ENCODE measurements around the gene AKR1A1.

DNA sequence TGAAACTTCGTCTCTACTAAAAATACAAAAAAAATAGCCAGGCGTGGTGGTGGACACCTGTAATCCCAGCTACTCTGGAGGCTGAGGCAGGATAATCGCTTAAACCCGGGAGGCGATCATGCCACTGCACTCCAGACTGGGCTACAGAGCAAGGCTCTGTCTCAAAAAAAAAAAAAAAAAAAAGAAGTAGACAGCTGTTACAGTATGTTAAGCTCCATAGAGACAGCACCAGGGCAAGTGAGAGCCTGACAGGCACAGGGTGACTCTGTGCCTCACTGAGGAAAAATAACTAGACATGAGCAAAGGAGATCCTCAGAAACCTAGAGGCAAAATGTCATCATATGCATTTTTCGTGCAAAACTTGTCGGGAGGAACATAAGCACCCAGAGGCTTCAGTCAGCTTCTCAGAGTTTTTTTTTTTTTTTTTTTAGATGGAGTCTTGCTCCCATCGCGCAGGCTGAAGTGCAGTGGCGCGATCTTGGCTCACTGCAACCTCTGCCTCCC lies 19.9 kb upstream of the AKR1A1 start:
- TF ChIP-seq, protein P1, sequence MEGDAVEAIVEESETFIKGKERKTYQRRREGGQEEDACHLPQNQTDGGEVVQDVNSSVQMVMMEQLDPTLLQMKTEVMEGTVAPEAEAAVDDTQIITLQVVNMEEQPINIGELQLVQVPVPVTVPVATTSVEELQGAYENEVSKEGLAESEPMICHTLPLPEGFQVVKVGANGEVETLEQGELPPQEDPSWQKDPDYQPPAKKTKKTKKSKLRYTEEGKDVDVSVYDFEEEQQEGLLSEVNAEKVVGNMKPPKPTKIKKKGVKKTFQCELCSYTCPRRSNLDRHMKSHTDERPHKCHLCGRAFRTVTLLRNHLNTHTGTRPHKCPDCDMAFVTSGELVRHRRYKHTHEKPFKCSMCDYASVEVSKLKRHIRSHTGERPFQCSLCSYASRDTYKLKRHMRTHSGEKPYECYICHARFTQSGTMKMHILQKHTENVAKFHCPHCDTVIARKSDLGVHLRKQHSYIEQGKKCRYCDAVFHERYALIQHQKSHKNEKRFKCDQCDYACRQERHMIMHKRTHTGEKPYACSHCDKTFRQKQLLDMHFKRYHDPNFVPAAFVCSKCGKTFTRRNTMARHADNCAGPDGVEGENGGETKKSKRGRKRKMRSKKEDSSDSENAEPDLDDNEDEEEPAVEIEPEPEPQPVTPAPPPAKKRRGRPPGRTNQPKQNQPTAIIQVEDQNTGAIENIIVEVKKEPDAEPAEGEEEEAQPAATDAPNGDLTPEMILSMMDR (IDR thresholded peaks at IDR 0.05) = no peak
- TF ChIP-seq POLR2A (IDR thresholded peaks at IDR 0.05) = no peak
